NT2/D1 (cell line): ENCODE results near the gene KRTAP4-7.
"Not testable (repeated sequence)": the region's sequence is repeated elsewhere in the genome, so short reads cannot be mapped to it uniquely, and the experiment has no call there.

Experiments
- DNase-seq: peaks from one replicate; pipeline ENCODE4 v3.0.0-alpha.2; 2011; ENCODE audit warnings: low read depth, low spot score
- H3K27me3 ChIP-seq: 2 replicates; pipeline ENCODE4 v1.6.0; 2011; ENCODE audit warnings: mild to moderate bottlenecking; ENCODE audit not compliant: insufficient read length, insufficient read depth
- H3K36me3 ChIP-seq: 2 replicates; pipeline ENCODE4 v1.6.1; 2011; ENCODE audit warnings: mild to moderate bottlenecking, low read length, mixed read lengths; ENCODE audit not compliant: insufficient read depth, insufficient read length
- H3K4me1 ChIP-seq: 2 replicates; pipeline ENCODE4 v1.5.1; 2011; ENCODE audit not compliant: insufficient read depth, insufficient read length
- H3K4me3 ChIP-seq: 2 replicates; pipeline ENCODE4 v1.5.1; 2011; ENCODE audit warnings: low read depth; ENCODE audit not compliant: insufficient read length
- H3K9ac ChIP-seq: 2 replicates; pipeline ENCODE4 v1.6.0; 2011; ENCODE audit warnings: low read depth; ENCODE audit not compliant: insufficient read length
- H3K9me3 ChIP-seq: 2 replicates; pipeline ENCODE4 v1.5.1; 2011; ENCODE audit warnings: mild to moderate bottlenecking, low read length; ENCODE audit not compliant: insufficient read depth
- SUZ12 ChIP-seq: IDR thresholded peaks from 2 replicates; pipeline ENCODE4 v1.6.1; 2011; ENCODE audit not compliant: insufficient read length, insufficient read depth; ENCODE audit errors: extremely low read depth
- YY1 ChIP-seq: IDR thresholded peaks from 2 replicates; pipeline ENCODE4 v1.6.1; 2011; ENCODE audit not compliant: insufficient read length, insufficient read depth
- ZNF274 ChIP-seq: IDR thresholded peaks from 2 replicates; pipeline ENCODE4 v1.6.1; 2011; ENCODE audit warnings: mild to moderate bottlenecking, low read depth, low read length

The KRTAP4-7 gene

GRCh38 chr17:41069031-41069430 is 14.9 kb upstream of the KRTAP4-7 start:
- TF ChIP-seq SUZ12 (no peak), ZNF274 (no peak), YY1 (no peak)
- H3K27me3 ChIP-seq, result no peaks in the 10 kb centered on the region
- no peak for DNase-seq
- no peaks in the 10 kb centered on the region for H3K9me3 ChIP-seq
- H3K4me1 ChIP-seq, result no peaks in the 10 kb centered on the region
- no peak overlapping the region for H3K9ac ChIP-seq
- H3K4me3 ChIP-seq, result no peak overlapping the region
- no peaks in the 10 kb centered on the region for H3K36me3 ChIP-seq

GRCh38 chr17:41071606-41072360 is 12.2 kb upstream of the KRTAP4-7 start:
- Histone ChIP-seq H3K36me3 (no peaks in the 10 kb centered on the region), H3K4me3 (no peak overlapping the region), H3K27me3 (no peaks in the 10 kb centered on the region), H3K9me3 (no peaks in the 10 kb centered on the region), H3K9ac (no peak overlapping the region), H3K4me1 (no peaks in the 10 kb centered on the region)
- no peak for DNase-seq
- no peak for TF ChIP-seq SUZ12
- no peak for TF ChIP-seq ZNF274
- no peak for TF ChIP-seq YY1

DNA sequence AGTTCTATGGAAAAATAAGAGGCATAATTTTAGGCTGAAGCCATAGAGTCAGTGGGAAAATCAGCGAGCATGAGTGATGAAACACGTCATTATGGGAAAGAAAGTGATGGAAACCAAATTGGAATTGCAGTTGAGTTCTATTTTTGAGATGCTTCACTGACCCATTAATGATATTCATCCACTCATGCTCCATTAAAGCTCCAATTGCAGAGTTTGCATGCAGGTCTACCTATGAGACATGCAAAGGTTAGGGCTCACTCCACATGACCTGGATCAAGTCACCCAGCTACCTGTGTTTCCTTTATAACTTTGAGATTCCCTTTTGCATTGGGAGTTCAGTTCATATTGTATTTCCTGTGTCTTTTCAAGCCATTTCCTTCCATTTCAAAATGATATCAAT is 10.3 kb upstream of the KRTAP4-7 start:
- DNase-seq, result no peak
- no peak for TF ChIP-seq SUZ12
- TF ChIP-seq ZNF274, result no peak
- no peak for TF ChIP-seq YY1
- Histone ChIP-seq H3K27me3 (no peaks in the 10 kb centered on the region), H3K4me1 (no peaks in the 10 kb centered on the region), H3K36me3 (no peaks in the 10 kb centered on the region), H3K4me3 (no peak overlapping the region), H3K9ac (no peak overlapping the region), H3K9me3 (no peaks in the 10 kb centered on the region)

DNA sequence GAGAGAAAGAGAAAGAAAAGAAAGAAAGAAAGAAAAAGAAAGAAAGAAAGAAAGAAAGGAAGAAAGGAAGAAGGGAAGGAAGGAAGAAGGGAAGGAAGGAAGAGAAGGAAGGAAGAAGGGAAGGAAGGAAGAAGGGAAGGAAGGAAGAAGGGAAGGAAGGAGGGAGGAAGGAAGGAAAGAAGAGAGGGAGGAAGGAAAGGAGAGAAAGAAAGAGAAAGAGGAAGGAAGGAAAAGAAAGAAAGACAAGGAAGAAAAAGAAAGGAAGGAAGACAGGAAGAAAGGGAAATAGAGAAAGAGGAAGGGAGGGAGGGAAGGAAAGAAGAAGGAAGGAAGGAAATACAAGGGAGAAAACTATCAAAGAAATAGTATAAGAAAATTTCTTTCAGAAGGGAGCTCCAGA is 7.2 kb upstream of the KRTAP4-7 start:
- Histone ChIP-seq H3K4me1 (no peaks in the 10 kb centered on the region), H3K27me3 (no peaks in the 10 kb centered on the region), H3K9me3 (no peaks in the 10 kb centered on the region), H3K36me3 (no peaks in the 10 kb centered on the region), H3K9ac (no peak overlapping the region), H3K4me3 (no peak overlapping the region)
- TF ChIP-seq ZNF274, result no peak
- no peak for TF ChIP-seq YY1
- no peak for TF ChIP-seq SUZ12
- no peak for DNase-seq

GRCh38 chr17:41082626-41083025 is 1.3 kb upstream of the KRTAP4-7 start:
- Histone ChIP-seq H3K36me3 (no peaks in the 10 kb centered on the region), H3K9ac (no peak overlapping the region), H3K4me1 (no peaks in the 10 kb centered on the region), H3K4me3 (no peak overlapping the region), H3K27me3 (no peaks in the 10 kb centered on the region), H3K9me3 (no peaks in the 10 kb centered on the region)
- TF ChIP-seq SUZ12, result no peak
- DNase-seq, result no peak

DNA sequence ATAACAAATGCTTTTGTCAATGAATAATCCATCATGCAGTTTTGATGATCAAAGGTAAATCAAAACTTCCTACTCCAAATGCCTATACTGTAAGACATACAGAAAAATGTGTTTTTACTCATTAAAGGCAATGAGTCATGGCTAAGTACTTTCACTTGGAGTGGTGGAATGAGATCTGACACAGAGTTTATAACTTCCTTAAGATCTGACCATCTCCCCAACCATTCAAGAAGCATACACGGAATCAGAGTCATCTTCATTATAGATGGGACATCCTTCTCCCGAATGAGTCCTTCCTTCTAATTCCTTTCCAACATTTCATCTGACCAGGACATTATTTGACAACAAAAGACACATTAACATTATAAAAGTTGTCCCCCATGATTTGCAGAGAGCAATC is 523 bp upstream of the KRTAP4-7 start:
- not testable (repeated sequence) for H3K4me3 ChIP-seq, H3K27me3 ChIP-seq, DNase-seq, H3K9ac ChIP-seq, H3K36me3 ChIP-seq, H3K9me3 ChIP-seq, H3K4me1 ChIP-seq

GRCh38 chr17:41088760-41089352 is 4.9 kb downstream of the KRTAP4-7 start:
- not testable (repeated sequence) for H3K36me3 ChIP-seq, H3K27me3 ChIP-seq, H3K9ac ChIP-seq, DNase-seq, H3K4me3 ChIP-seq, H3K4me1 ChIP-seq
- H3K9me3 ChIP-seq, result peaks cover 24% of the 10 kb centered on the region; the same call in 1 of the 2 replicates

DNA sequence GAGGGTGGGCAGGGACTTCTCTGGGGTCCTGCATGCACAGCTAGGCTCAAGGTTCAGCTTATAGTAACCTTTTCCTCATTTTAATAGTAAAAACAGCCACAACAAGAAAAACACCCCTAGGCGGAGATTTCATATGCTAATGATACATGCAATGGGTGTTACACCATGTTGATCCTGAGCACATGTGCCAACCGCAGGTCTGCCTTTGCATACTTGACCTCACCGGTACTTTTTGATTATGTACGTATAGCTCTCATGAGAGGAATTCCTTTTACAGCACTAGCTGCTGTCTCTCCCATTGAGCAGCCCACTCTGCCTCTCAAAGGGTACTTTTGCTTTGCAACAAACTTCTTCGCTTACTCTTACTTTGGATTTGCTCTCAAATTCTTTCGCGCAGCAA is 12.1 kb downstream of the KRTAP4-7 start:
- no peak for TF ChIP-seq ZNF274
- no peak for TF ChIP-seq YY1
- TF ChIP-seq SUZ12, result no peak
- H3K36me3 ChIP-seq, result no peaks in the 10 kb centered on the region
- DNase-seq, result no peak

More for the DNA sequence above, 12.1 kb downstream of the KRTAP4-7 start:
- Histone ChIP-seq H3K9ac (no peak overlapping the region), H3K4me3 (no peak overlapping the region), H3K27me3 (no peaks in the 10 kb centered on the region), H3K4me1 (no peaks in the 10 kb centered on the region), H3K9me3 (peaks cover 29% of the 10 kb centered on the region; the same call in 1 of the 2 replicates)
